ENCODE results near the gene YY1AP1.

DNA sequence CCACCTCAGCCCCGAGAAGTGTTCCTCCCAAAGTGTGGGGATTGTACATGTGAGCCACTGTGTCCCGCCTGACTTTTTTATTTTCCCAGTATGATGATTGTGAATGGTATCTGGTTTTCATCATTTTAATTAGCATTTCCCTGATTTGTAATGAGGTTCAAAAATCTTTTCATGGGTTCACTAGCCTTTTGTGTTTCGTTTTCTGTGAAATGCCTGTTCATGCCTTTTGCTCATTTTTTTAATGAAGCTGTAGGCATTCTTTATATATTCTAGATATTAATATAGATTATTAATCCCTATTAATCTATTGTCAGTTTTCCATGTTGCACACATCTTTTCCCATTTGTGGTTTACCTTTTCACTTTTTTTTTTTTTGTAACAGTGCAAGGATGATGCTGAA, 20.8 kb upstream of the YY1AP1 start:
- TF ChIP-seq, protein P1, sequence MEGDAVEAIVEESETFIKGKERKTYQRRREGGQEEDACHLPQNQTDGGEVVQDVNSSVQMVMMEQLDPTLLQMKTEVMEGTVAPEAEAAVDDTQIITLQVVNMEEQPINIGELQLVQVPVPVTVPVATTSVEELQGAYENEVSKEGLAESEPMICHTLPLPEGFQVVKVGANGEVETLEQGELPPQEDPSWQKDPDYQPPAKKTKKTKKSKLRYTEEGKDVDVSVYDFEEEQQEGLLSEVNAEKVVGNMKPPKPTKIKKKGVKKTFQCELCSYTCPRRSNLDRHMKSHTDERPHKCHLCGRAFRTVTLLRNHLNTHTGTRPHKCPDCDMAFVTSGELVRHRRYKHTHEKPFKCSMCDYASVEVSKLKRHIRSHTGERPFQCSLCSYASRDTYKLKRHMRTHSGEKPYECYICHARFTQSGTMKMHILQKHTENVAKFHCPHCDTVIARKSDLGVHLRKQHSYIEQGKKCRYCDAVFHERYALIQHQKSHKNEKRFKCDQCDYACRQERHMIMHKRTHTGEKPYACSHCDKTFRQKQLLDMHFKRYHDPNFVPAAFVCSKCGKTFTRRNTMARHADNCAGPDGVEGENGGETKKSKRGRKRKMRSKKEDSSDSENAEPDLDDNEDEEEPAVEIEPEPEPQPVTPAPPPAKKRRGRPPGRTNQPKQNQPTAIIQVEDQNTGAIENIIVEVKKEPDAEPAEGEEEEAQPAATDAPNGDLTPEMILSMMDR (IDR thresholded peaks at IDR 0.05), result no peak
- no peak for TF ChIP-seq EP300 (IDR thresholded peaks at IDR 0.05; ENCODE audit: low read depth)
- no peak for TF ChIP-seq POLR2A (IDR thresholded peaks at IDR 0.05)
